Gastrocnemius medialis (tissue), 4 donors: ENCODE results near the gene PHIP. TPM values are rescaled to one million over a fixed set of nuclear protein-coding genes. Genes with fewer than 3 reads are reported as not detected.

ENCODE experiments used
- ATAC-seq, 2 donors: fragments of 150-250 bp; one replicate each; pipeline ENCODE4 v1.9.1; 2016
- DNase-seq, 2 donors: peaks; one replicate each; pipeline ENCODE4 v3.0.0-alpha.2; 2019
- H3K27ac ChIP-seq, 4 donors: fragments of 200-600 bp; sonication (generic); 1 replicate in 1 of 4; 2 replicates in 3 of 4; pipeline ENCODE4 v1.5.1; 2016 to 2018; ENCODE audit warnings: mild to moderate bottlenecking in 2 of 4, moderate library complexity in 1 of 4
- H3K27me3 ChIP-seq, 3 donors: fragments of 200-600 bp; sonication (generic) in 2 of 3; 1 replicate in 1 of 3; 2 replicates in 2 of 3; pipeline versions ENCODE4 v1.5.1 to v1.6.0; 2016 to 2019; ENCODE audit warnings: mild to moderate bottlenecking in 1 of 3, moderate library complexity in 1 of 3
- H3K36me3 ChIP-seq, 2 donors: fragments of 200-600 bp; sonication (generic) in 1 of 2; one replicate each; pipeline ENCODE4 v1.5.1; 2017 to 2018
- H3K4me1 ChIP-seq, 2 donors: fragments of 200-600 bp; sonication (generic) in 1 of 2; one replicate each; pipeline ENCODE4 v1.5.1; 2016 to 2017; ENCODE audit warnings: mild to moderate bottlenecking in 2 of 2
- H3K4me3 ChIP-seq, 4 donors: fragments of 200-600 bp; sonication (generic) in 3 of 4; 1 replicate in 1 of 4; 2 replicates in 3 of 4; pipeline ENCODE4 v1.5.1; 2016 to 2019; ENCODE audit warnings: mild to moderate bottlenecking in 2 of 4
- H3K9me3 ChIP-seq, 3 donors: fragments of 200-600 bp; sonication (generic) in 2 of 3; 1 replicate in 1 of 3; 2 replicates in 2 of 3; pipeline ENCODE4 v1.5.1; 2016 to 2019
- CTCF ChIP-seq, 5 experiments: fragments of 450-650 bp in 3 of 5; fragments of 200-600 bp in 2 of 5; sonication (generic) in 2 of 5; IDR thresholded peaks in 4 of 5; conservative IDR thresholded peaks in 1 of 5; 1 replicate in 4 of 5; 2 replicates in 1 of 5; pipeline ENCODE4 v1.5.1; 2016 to 2019; ENCODE audit warnings: antibody characterized with exemption in 5 of 5, mild to moderate bottlenecking in 3 of 5, moderate library complexity in 3 of 5
- POLR2A ChIP-seq, 2 donors: fragments of 450-650 bp; IDR thresholded peaks; one replicate each; pipeline ENCODE4 v1.6.1; 2017; ENCODE audit warnings: antibody characterized with exemption in 2 of 2, mild to moderate bottlenecking in 2 of 2, moderate library complexity in 2 of 2
- in situ Hi-C, 4 donors: fragments of 200-750 bp; cut with MboI; loops; one replicate each; pipeline versions ENCODE4 v1.15.0 to v1.8.0; 2017; ENCODE audit warnings: low sequenced_read_pairs in 4 of 4
- intact Hi-C: fragments of 100-400 bp; cut with DNase I; formaldehyde crosslinking; loops from one replicate; pipeline ENCODE4 v1.15.1; 2023; ENCODE audit warnings: low total_unique reads
- total RNA-seq, 4 donors: library from RNA; depleted of rRNA; stranded (reverse); fragments of >200 nt; gene quantifications; one replicate each; pipeline versions ENCODE4 v1.1.0 to v1.2.3, GENCODE V29; 2016

Gene PHIP
- total RNA-seq, 4 donors from 2014 or later, result 10.9 to 25.1 (median 16.6) TPM

- intact Hi-C loops, result no loop called here
Measured at GRCh38 chr6:78954740-78955139, 123.3 kb downstream of the PHIP start.

GRCh38 chr6:78953798-78954197, 124.3 kb downstream of the PHIP start:
- no peaks in the 10 kb centered on the region for H3K27me3 ChIP-seq
- TF ChIP-seq CTCF (IDR thresholded peaks at IDR 0.05 in 4 of 5, conservative IDR thresholded peaks at IDR 0.05 in 1 of 5), result no peak
- no peak for TF ChIP-seq POLR2A (IDR thresholded peaks at IDR 0.05)
- ATAC-seq (no peak), DNase-seq (no peak)
- intact Hi-C loops, result no loop called here
- H3K4me1 ChIP-seq, result no peaks in the 10 kb centered on the region
- H3K9me3 ChIP-seq, result peaks cover 0 to 6% (median 0%) of the 10 kb centered on the region in 3 donors
- H3K27ac ChIP-seq, result no peak overlapping the region
- in situ Hi-C loops, result no loop called here
- peaks cover 12 to 72% of the 10 kb centered on the region in 2 donors for H3K36me3 ChIP-seq
- no peak overlapping the region for H3K4me3 ChIP-seq

More at GRCh38 chr6:78954740-78955139, 123.3 kb downstream of the PHIP start:
- no peaks in the 10 kb centered on the region for H3K4me1 ChIP-seq
- peaks cover 4 to 64% of the 10 kb centered on the region in 2 donors for H3K36me3 ChIP-seq
- no peaks in the 10 kb centered on the region for H3K9me3 ChIP-seq
- no peak overlapping the region for H3K27ac ChIP-seq
- ATAC-seq (no peak), DNase-seq (no peak)
- no peak overlapping the region for H3K4me3 ChIP-seq
- TF ChIP-seq POLR2A (IDR thresholded peaks at IDR 0.05) (no peak), CTCF (IDR thresholded peaks at IDR 0.05 in 4 of 5, conservative IDR thresholded peaks at IDR 0.05 in 1 of 5) (no peak)
- no peaks in the 10 kb centered on the region for H3K27me3 ChIP-seq
- in situ Hi-C loops, result no loop called here

- ATAC-seq, result no peak
- no peaks in the 10 kb centered on the region for H3K4me1 ChIP-seq
- no peak overlapping the region for H3K4me3 ChIP-seq
- H3K27ac ChIP-seq, result no peak overlapping the region
- in situ Hi-C loops (no loop called here), intact Hi-C loops (no loop called here)
- DNase-seq, result no peak
- peaks cover 0 to 6% (median 0%) of the 10 kb centered on the region in 3 donors for H3K9me3 ChIP-seq
- no peak for TF ChIP-seq POLR2A (IDR thresholded peaks at IDR 0.05)
- TF ChIP-seq CTCF (IDR thresholded peaks at IDR 0.05 in 4 of 5, conservative IDR thresholded peaks at IDR 0.05 in 1 of 5), result no peak
- peaks cover 12 to 84% of the 10 kb centered on the region in 2 donors for H3K36me3 ChIP-seq
- no peaks in the 10 kb centered on the region for H3K27me3 ChIP-seq
Measured at GRCh38 chr6:78952362-78952761, 125.7 kb downstream of the PHIP start.

- DNase-seq, result no peak
- in situ Hi-C loops (no loop called here), intact Hi-C loops (no loop called here)
- ATAC-seq, result no peak
- no peak overlapping the region for H3K27ac ChIP-seq
- no peak overlapping the region for H3K4me3 ChIP-seq
- no peaks in the 10 kb centered on the region for H3K4me1 ChIP-seq
- H3K9me3 ChIP-seq, result peaks cover 0 to 6% (median 0%) of the 10 kb centered on the region in 3 donors
- TF ChIP-seq CTCF (IDR thresholded peaks at IDR 0.05 in 4 of 5, conservative IDR thresholded peaks at IDR 0.05 in 1 of 5), result no peak
- no peak for TF ChIP-seq POLR2A (IDR thresholded peaks at IDR 0.05)
- no peaks in the 10 kb centered on the region for H3K27me3 ChIP-seq
- H3K36me3 ChIP-seq, result peaks cover 15 to 94% of the 10 kb centered on the region in 2 donors
Measured at GRCh38 chr6:78948785-78949184, 129.3 kb downstream of the PHIP start.

- TF ChIP-seq POLR2A (IDR thresholded peaks at IDR 0.05) (no peak), CTCF (IDR thresholded peaks at IDR 0.05 in 4 of 5, conservative IDR thresholded peaks at IDR 0.05 in 1 of 5) (no peak)
- H3K4me1 ChIP-seq, result no peaks in the 10 kb centered on the region
- ATAC-seq (no peak), DNase-seq (no peak)
- intact Hi-C loops, result no loop called here
- H3K36me3 ChIP-seq, result peaks cover 15 to 93% of the 10 kb centered on the region in 2 donors
- no peak overlapping the region for H3K4me3 ChIP-seq
- in situ Hi-C loops, result no loop called here
- peaks cover 0 to 6% (median 0%) of the 10 kb centered on the region in 3 donors for H3K9me3 ChIP-seq
- H3K27ac ChIP-seq, result no peak overlapping the region
- no peaks in the 10 kb centered on the region for H3K27me3 ChIP-seq
Measured at GRCh38 chr6:78947962-78948361, 130.1 kb downstream of the PHIP start.
